Astrocyte (in vitro differentiated cells and primary cell): ENCODE results near the gene FXYD4.

Experiments used
- CTCF ChIP-seq: IDR thresholded peaks from 2 replicates; pipeline ENCODE4 v1.5.1; 2011; ENCODE audit warnings: low read depth, mild to moderate bottlenecking, inconsistent platforms, low read length, moderate library complexity; ENCODE audit not compliant: insufficient read depth
- EZH2 ChIP-seq: IDR thresholded peaks from 2 replicates; pipeline ENCODE4 v1.6.1; 2012; ENCODE audit warnings: mild to moderate bottlenecking, low read length, inconsistent platforms; ENCODE audit not compliant: insufficient read depth

- TF ChIP-seq CTCF (no peak), EZH2 (no peak)
Measured at GRCh38 chr10:43354879-43355380, 16.5 kb upstream of the FXYD4 start.
